B cell (primary cell): ENCODE results near the gene LHX6. TPM values are rescaled to one million over a fixed set of nuclear protein-coding genes. Genes with fewer than 3 reads are reported as not detected.

Experiments
- ATAC-seq: fragments of 200-7000 bp; cut with Tn5 transposase; one replicate; pipeline ENCODE4 v1.10.0; 2021; ENCODE audit warnings: low read depth, mild to moderate bottlenecking, moderate number of reproducible peaks, moderate library complexity
- CTCF ChIA-PET: fragments of 350-600 bp; sonication (Branson Sonifier 250); formaldehyde crosslinking; loops from one replicate; lab custom pipeline; 2021; ENCODE audit warnings: antibody characterized with exemption, inconsistent platforms; lab: Charles Lee
- POLR2A ChIA-PET: fragments of 350-600 bp; sonication (Branson Sonifier 250); formaldehyde crosslinking; loops from one replicate; lab custom pipeline; 2021; ENCODE audit warnings: antibody characterized with exemption; lab: Charles Lee
- DNase-seq: peaks from one replicate; pipeline ENCODE4 v3.0.0; 2013
- H2AFZ ChIP-seq: 2 replicates; pipeline ENCODE4 v1.6.1; 2012; ENCODE audit warnings: mild to moderate bottlenecking, low read depth, low read length; ENCODE audit not compliant: insufficient read depth, poor library complexity, severe bottlenecking
- H3K27ac ChIP-seq, 2 donors: 1 replicate in 1 of 2; 2 replicates in 1 of 2; pipeline ENCODE4 v1.5.1; 2012 to 2013; ENCODE audit warnings: low read length in 2 of 2, mild to moderate bottlenecking in 2 of 2, moderate library complexity in 1 of 2
- H3K27me3 ChIP-seq, 4 experiments: fragments of 200-600 bp in 1 of 4; sonication (generic) in 1 of 4; replicated peaks in 1 of 4; 1 replicate in 2 of 4; 2 replicates in 2 of 4; pipeline versions ENCODE4 v1.6.1 to v1.7.0; 2013 to 2016; ENCODE audit warnings: low read length in 3 of 4, mild to moderate bottlenecking in 2 of 4, mixed read lengths in 1 of 4, moderate library complexity in 1 of 4; ENCODE audit not compliant: insufficient read depth in 4 of 4, control insufficient read depth in 3 of 4; ENCODE audit errors: control extremely low read depth in 1 of 4
- H3K36me3 ChIP-seq, 2 experiments: replicated peaks in 1 of 2; 1 replicate in 1 of 2; 2 replicates in 1 of 2; pipeline versions ENCODE4 v1.6.1 to v1.7.1; 2013; ENCODE audit warnings: low read length in 1 of 2; ENCODE audit not compliant: insufficient read depth in 2 of 2, control insufficient read depth in 1 of 2; ENCODE audit errors: control extremely low read depth in 1 of 2, extremely low read depth in 1 of 2
- H3K4me1 ChIP-seq, 2 donors: fragments of 200-600 bp in 1 of 2; sonication (generic) in 1 of 2; 1 replicate in 1 of 2; 2 replicates in 1 of 2; pipeline versions ENCODE4 v1.5.1 to v1.6.1; 2013 to 2017; ENCODE audit warnings: low read length in 2 of 2; ENCODE audit not compliant: control insufficient read depth in 2 of 2, insufficient read depth in 2 of 2
- H3K4me2 ChIP-seq: replicated peaks from 2 replicates; pipeline ENCODE3; 2012; ENCODE audit warnings: mild to moderate bottlenecking, low read depth, low read length; ENCODE audit not compliant: poor library complexity, severe bottlenecking
- H3K4me3 ChIP-seq, 5 experiments: fragments of 200-600 bp in 1 of 5; sonication (generic) in 1 of 5; 1 replicate in 3 of 5; 2 replicates in 2 of 5; pipeline versions ENCODE4 v1.5.1 to v1.7.0; 2011 to 2016; ENCODE audit warnings: low read length in 4 of 5, mild to moderate bottlenecking in 4 of 5, low read depth in 2 of 5, control low read depth in 1 of 5, moderate library complexity in 1 of 5; ENCODE audit not compliant: insufficient read depth in 1 of 5; ENCODE audit errors: control extremely low read depth in 1 of 5, extremely low read depth in 1 of 5
- H3K79me2 ChIP-seq: fragments of 200-600 bp; sonication (generic); one replicate; pipeline ENCODE4 v1.6.0; 2016; ENCODE audit warnings: low read length; ENCODE audit not compliant: control insufficient read depth, insufficient read depth
- H3K9ac ChIP-seq: fragments of 200-600 bp; sonication (generic); 2 replicates; pipeline ENCODE4 v1.6.1; 2017; ENCODE audit warnings: mild to moderate bottlenecking, low read length, moderate library complexity
- H3K9me3 ChIP-seq, 3 donors: one replicate each; pipeline versions ENCODE4 v1.6.1 to v1.7.1; 2013; ENCODE audit warnings: low read length in 2 of 3; ENCODE audit not compliant: control insufficient read depth in 2 of 3, insufficient read depth in 1 of 3; ENCODE audit errors: control extremely low read depth in 1 of 3
- H4K20me1 ChIP-seq: 2 replicates; pipeline ENCODE4 v1.6.0; 2012; ENCODE audit warnings: mild to moderate bottlenecking, low read length; ENCODE audit not compliant: insufficient read depth, control insufficient read depth, poor library complexity, severe bottlenecking
- H3K27ac Mint-ChIP-seq: one replicate; pipeline ENCODE4 v1.8.0; 2021; ENCODE audit warnings: mixed read lengths
- H3K27me3 Mint-ChIP-seq: one replicate; pipeline ENCODE4 v1.8.0; 2021; ENCODE audit warnings: mixed read lengths
- H3K4me1 Mint-ChIP-seq: one replicate; pipeline ENCODE4 v1.8.0; 2021; ENCODE audit warnings: mixed read lengths
- H3K4me3 Mint-ChIP-seq: one replicate; pipeline ENCODE4 v1.8.0; 2021; ENCODE audit warnings: mixed read lengths
- H3K9me3 Mint-ChIP-seq: one replicate; pipeline ENCODE4 v1.8.0; 2022; ENCODE audit warnings: mixed read lengths; ENCODE audit not compliant: insufficient read depth
- EZH2 ChIP-seq: IDR thresholded peaks from 2 replicates; pipeline ENCODE4 v1.6.1; 2012; ENCODE audit warnings: borderline replicate concordance, low read depth, mild to moderate bottlenecking, moderate library complexity, low read length; ENCODE audit not compliant: insufficient read depth, poor library complexity, severe bottlenecking
- WGBS: methylation state at CpG from one replicate; pipeline ENCODE4 v1.1.5; 2013; ENCODE audit warnings: missing lambda C conversion rate; ENCODE audit not compliant: insufficient coverage; 5-methylcytosine and 5-hydroxymethylcytosine counted together
- intact Hi-C: fragments of 100-400 bp; cut with micrococcal nuclease; formaldehyde crosslinking; loops from one replicate; pipeline ENCODE4 v1.10.0; 2022
- polyA plus RNA-seq: library from polyadenylated mRNA; depleted of rRNA; stranded (reverse); fragments of >200 nt; gene quantifications from 2 replicates; pipeline ENCODE4 v1.2.3, GENCODE V29; 2012
- total RNA-seq, 2 donors: library from RNA; stranded (reverse); fragments of 120-200 nt in 1 of 2; gene quantifications; 1 replicate in 1 of 2; 2 replicates in 1 of 2; pipeline versions ENCODE4 v1.2.3 to v1.2.4, GENCODE V29; 2013 to 2022
- TF ChIP-seq, protein P1 (sequence below): fragments of 200-600 bp; IDR thresholded peaks from one replicate; pipeline ENCODE4 v1.8.0; 2022; ENCODE audit warnings: antibody characterized with exemption, mild to moderate bottlenecking

Gene LHX6
- total and polyA plus RNA-seq, 2 donors (not counting 1 experiment from before 2014, with no cell fraction given): 0.03 TPM; not detected in 1

DNA sequence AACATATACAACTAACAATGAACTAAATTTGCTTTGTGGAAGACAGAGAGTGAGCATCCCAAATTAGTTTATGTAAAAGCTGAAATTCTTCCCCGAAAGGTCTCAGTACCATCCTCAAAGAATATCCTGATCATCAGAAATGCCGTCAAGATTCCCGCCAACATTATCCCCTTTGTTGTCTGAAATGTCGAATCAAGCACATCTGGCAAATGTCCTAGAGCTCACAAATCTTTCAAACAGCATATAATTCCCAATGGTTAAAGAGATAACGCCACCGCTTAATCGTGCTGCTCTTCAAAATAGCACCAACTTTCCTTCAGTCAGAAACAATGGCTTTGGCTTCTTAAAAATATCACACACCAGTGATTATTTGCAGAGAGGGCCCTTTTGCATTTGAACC is 45.3 kb downstream of the LHX6 start:
- ATAC-seq (no peak), DNase-seq (no peak)
- Mint-ChIP-seq H3K27me3 (peaks cover 30% of the 10 kb centered on the region), H3K4me3 (no peak overlapping the region), H3K27ac (no peak overlapping the region), H3K9me3 (no peaks in the 10 kb centered on the region), H3K4me1 (no peaks in the 10 kb centered on the region)
- Histone ChIP-seq H2AFZ (no peak overlapping the region), H3K27ac (no peak overlapping the region), H3K27me3 (peaks cover 0 to 3% (median 0%) of the 10 kb centered on the region in 4 experiments), H3K4me3 (no peak overlapping the region), H3K36me3 (no peaks in the 10 kb centered on the region), H3K4me1 (no peaks in the 10 kb centered on the region), H3K9ac (no peak overlapping the region), H3K9me3 (no peaks in the 10 kb centered on the region), H3K4me2 (no peak overlapping the region), H3K79me2 (no peaks in the 10 kb centered on the region), H4K20me1 (no peaks in the 10 kb centered on the region)
- POLR2A ChIA-PET: no interaction called here
- TF ChIP-seq EZH2: no peak
- TF ChIP-seq, protein P1, sequence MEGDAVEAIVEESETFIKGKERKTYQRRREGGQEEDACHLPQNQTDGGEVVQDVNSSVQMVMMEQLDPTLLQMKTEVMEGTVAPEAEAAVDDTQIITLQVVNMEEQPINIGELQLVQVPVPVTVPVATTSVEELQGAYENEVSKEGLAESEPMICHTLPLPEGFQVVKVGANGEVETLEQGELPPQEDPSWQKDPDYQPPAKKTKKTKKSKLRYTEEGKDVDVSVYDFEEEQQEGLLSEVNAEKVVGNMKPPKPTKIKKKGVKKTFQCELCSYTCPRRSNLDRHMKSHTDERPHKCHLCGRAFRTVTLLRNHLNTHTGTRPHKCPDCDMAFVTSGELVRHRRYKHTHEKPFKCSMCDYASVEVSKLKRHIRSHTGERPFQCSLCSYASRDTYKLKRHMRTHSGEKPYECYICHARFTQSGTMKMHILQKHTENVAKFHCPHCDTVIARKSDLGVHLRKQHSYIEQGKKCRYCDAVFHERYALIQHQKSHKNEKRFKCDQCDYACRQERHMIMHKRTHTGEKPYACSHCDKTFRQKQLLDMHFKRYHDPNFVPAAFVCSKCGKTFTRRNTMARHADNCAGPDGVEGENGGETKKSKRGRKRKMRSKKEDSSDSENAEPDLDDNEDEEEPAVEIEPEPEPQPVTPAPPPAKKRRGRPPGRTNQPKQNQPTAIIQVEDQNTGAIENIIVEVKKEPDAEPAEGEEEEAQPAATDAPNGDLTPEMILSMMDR: no peak
- intact Hi-C loops: no loop called here
- 99% methylated on average over 7 of the region's 7 CpGs for WGBS
- CTCF ChIA-PET: no interaction called here

DNA sequence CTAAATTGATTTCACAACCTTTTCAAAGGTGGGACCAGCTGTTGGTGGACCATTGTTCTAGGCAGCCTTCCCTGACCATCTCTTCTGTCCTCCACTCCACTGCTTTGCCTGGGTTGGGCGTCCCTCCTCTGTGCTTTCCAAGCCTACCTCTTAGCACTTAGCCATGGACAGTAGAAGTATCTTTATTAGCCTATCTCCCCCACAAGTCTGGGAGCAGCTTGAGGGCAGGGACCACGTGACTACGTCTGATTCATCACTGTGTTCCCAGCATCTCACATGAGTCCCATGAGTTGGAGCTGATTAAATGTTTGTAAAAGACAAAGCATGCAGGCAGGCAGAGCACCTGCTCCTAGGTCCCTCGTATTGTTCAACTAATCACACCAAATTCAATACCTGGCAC is 48.1 kb downstream of the LHX6 start:
- CTCF ChIA-PET: no interaction called here
- Mint-ChIP-seq H3K4me3 (no peak overlapping the region), H3K9me3 (no peaks in the 10 kb centered on the region), H3K27me3 (peaks cover 39% of the 10 kb centered on the region), H3K4me1 (no peaks in the 10 kb centered on the region), H3K27ac (no peak overlapping the region)
- TF ChIP-seq, protein P1: no peak
- no peak for TF ChIP-seq EZH2
- Histone ChIP-seq H3K9ac (no peak overlapping the region), H2AFZ (no peak overlapping the region), H3K4me2 (no peak overlapping the region), H3K79me2 (no peaks in the 10 kb centered on the region), H3K27ac (no peak overlapping the region), H3K36me3 (no peaks in the 10 kb centered on the region), H3K9me3 (no peaks in the 10 kb centered on the region), H4K20me1 (no peaks in the 10 kb centered on the region), H3K4me3 (no peak overlapping the region), H3K27me3 (peaks cover 0 to 3% (median 0%) of the 10 kb centered on the region in 4 experiments), H3K4me1 (no peaks in the 10 kb centered on the region)
- DNase-seq (no peak), ATAC-seq (no peak)
- WGBS: 40% methylated on average over 3 of the region's 4 CpGs
- intact Hi-C loops: no loop called here
- POLR2A ChIA-PET: no interaction called here
